SK-N-MC (cell line): Measurements from ENCODE around the gene LAMC3.

Source experiments
- EZH2 ChIP-seq: fragments of 200-600 bp; sonication (generic); IDR thresholded peaks from one replicate; pipeline ENCODE4 v1.6.1; 2017; ENCODE audit warnings: antibody characterized with exemption
- FOXP2 ChIP-seq: optimal IDR thresholded peaks from 2 replicates; pipeline ENCODE3; 2011; ENCODE audit warnings: mild to moderate bottlenecking, moderate library complexity; ENCODE audit not compliant: insufficient read depth; ENCODE audit errors: extremely low read length, control extremely low read depth
- POLR2AphosphoS5 ChIP-seq: IDR thresholded peaks from 2 replicates; pipeline ENCODE4 v1.6.1; 2012; ENCODE audit warnings: mild to moderate bottlenecking, low read depth, low read length, borderline replicate concordance

- TF ChIP-seq POLR2AphosphoS5 (no peak), EZH2 (no peak), FOXP2 (no peak)
Measured at GRCh38 chr9:131078427-131079366, 69.7 kb downstream of the LAMC3 start.
